Measurements from ENCODE around the gene PRDM4.

GRCh38 chr12:107803092-107803491, 42.2 kb upstream of the PRDM4 start:
- TF ChIP-seq CTCF (IDR thresholded peaks at IDR 0.05; ENCODE audit: low read depth, low read length, missing input control) (no peak), EGR1 (IDR thresholded peaks at IDR 0.05; ENCODE audit: low read depth in 2 of 2) (no peak)

All from liver (tissue), 3 donors.